Measurements from ENCODE around the gene PICK1.

Gene PICK1

DNA sequence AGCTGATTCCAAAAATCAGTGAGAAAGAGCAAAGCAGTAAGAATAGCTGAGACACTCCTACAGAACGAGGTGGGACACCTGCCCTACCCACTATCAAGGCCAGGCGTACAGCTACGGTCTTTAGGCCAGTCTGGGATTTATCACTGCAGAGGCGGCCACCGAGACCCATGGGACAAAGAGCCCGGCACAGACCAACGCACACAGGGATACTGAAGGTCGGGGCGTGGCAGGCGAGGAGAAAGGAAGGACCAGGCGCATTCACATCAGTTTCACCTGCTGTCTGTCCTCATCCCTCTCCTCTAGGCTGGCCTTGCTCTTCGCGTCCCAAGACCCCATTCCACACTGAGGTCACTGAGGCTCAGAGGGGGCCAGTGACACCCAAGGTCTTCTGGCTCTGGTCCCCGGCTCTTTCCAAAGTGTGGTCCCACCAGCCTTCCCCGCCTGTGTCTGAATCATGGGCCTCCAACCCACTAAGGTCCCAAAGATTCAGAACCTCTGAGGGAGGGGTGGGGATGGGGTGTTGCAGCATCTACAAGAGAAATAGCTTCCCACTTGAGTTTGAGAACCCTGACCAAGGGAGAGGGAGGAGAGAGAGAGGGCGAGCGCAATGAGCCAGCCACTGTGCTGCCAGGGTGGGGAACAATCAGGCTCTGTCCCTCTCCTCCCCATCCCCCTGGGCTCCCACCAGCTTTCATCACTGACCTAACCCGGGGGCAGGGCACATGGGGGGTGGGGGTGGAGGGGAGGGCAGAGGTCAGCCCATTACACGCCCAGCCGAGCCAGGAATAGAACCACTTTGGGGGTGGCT, 7.2 kb upstream of the PICK1 start:
- DNase-seq (ENCODE audit: low read depth, low spot score) = no peak

DNA sequence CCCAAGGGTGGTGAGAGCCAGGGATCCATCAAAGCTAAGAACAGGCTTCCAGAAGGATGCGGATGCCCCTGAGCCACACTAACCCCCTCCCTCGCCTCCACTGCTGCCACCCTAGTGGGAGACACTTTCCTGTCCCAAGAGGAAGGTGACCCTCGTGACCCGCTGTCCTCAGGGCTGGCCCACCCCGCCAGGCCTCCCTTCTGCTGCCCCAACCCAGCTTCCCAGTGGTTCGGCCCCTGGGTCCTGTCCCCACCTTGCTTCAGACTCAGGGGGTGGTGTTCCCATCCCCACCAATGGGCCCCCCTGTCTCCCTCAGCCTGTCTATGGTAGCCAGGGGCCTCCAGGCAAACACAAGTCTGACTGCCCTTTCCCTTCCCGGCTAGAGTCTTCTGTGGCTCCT, 6.5 kb upstream of the PICK1 start:
- no peak for DNase-seq (ENCODE audit: low read depth, low spot score)

DNA sequence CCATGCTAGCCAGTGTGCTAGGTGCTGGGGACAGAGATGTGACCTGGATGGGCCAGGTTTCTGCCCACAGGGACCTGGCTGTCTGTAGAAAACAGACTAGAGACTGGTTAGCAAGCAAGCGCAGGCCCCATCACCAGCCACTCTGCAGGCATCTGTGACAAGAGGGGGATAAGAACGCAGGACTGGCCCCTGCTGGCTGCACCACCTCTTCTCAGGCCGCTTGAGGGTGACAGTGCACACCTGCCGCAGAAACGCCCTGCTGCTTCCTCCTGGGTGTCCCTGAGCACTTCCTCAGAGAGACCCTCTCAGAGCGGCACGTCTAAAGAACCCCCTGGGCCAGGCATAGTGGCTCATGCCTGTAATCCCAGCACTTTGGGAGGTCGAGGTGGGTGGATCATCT, 5.9 kb upstream of the PICK1 start:
- no peak for DNase-seq (ENCODE audit: low read depth, low spot score)

DNA sequence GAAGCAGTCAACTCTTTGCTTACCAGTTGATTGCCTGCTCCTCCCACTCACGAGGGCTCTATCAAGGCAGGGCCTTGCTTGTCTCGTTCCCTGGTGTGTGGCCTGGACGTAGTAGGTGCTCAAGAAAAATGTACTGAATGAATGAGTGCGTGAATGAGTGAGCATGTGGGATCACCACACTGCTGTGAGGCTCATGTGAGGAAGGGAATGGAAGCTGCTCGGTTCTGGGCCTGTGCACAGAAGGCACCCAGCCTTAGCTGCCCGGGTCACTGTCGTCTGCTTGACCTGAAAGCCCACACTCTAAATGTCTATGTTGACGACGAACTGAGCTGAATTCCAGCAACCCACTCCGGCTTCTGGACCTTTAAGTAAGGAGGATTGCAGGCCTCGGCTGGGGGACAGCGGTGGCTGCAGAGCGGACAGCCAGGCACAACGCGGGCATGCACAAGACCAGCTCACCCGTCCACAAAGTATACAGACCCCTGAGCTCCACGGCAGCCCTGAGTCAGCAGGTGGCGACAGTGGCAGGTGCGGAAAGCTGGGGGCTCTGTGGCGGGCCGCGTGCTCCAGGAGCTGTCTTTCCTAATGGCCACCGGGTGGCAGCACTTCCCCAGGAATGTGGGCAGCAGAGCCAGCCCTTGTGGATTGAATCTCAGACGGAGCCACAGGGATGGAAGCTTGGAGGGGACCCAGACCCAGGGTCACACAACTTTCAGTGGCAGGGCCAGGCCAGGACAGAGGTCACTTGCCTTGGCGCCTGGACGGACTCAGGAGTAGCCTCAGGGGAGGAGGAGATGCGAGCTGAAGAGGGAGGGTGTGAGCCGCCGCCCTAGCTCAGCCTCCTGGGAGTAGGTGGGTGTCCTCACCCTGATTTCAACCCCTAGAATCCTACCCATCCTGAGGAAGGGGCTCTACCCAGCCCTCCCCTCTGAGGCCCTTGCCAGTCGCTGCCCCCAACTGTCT, 5.0 kb upstream of the PICK1 start:
- peak; percentile 67 for DNase-seq (ENCODE audit: low read depth, low spot score)

DNA sequence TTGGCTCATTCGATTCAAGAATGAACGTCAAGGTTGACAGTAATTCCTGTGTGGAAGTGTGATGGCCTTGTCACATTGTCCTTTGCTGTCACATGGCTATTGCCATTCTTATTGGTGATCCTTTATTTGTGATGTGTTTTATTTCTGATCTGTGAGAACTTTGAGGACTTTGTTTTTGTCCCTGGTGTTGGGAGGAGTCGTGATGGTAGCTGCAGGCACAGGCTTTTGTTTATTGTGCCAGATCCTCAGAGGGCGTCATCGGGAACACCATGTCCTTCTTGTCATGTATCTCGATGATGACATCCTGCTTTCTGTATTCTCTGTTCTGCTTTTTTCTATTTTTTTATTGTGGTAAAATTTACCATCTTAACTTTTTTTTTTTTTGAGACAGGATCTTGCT, 5.6 kb downstream of the PICK1 start:
- DNase-seq (ENCODE audit: low read depth, low spot score) = no peak

DNA sequence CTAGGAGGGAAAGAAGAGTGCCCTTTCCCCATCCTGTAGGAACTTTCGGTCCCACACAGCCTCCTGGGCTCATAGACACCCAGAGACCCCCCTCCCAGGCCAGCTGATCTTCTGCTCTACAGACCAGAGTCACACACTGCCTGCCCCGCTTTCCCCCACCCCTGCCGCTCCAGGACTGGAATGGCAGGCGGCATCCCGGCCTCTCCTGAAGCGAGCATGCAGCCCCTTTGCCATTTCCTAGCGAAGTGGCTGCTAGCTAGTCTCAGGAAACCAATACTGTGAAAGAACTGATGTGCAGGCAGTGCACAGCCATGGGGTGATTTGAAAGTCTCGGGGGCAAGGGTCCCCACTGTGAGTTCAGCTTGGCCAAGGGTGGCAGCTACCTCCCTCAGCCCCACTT, 8.3 kb downstream of the PICK1 start:
- DNase-seq (ENCODE audit: low read depth, low spot score) = no peak

DNA sequence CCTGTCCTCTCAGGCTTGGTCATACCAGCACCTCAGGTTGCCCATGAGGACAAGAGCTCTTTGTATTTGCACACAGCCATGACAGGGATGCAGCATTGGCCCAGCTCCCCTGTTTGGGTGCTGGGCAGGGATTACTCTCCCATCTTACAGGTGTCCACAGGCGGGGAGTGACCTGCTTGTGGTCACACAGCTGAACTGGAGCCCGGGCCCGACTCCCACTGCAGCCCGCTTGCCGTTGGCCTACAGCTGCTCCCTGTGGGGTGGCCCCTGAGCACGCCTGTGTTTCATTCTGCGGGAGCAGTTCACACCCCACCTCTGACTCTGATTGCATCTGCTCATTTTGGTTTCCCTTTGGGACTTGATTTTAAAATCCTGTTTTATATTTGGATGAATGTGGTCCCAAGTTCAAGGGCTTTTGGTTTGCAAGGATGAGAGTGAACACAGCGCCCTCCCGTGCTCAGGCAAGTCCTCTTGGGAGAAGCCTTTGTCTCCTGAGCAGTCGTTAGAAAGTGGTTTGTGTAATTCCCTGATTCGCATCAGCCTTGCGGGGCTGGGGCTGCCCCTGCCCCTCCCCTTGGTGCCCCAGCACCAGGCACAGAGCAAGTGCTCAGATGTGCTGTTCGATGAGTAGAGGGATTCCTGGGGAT, 9.3 kb downstream of the PICK1 start:
- DNase-seq (ENCODE audit: low read depth, low spot score) = no peak

DNA sequence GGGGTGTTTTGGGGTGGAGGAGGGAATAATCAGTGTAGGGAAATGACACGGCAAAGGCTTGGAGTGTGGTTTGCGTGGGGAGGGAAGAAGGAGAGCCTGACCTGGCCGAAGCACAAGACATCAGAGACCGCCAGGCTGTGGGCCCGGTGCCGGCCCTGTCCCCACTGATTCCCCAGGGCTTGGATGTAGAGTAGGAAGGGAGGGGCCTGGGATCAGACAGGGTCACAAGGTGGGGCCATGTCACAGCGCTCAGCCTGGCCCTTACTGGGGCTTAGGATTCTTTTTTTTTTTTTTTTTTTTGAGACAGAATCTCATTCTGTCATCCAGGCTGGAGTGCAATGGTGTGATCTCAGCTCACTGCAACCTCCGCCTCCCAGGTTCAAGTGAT, 9.8 kb downstream of the PICK1 start:
- no peak for DNase-seq (ENCODE audit: low read depth, low spot score)

DNA sequence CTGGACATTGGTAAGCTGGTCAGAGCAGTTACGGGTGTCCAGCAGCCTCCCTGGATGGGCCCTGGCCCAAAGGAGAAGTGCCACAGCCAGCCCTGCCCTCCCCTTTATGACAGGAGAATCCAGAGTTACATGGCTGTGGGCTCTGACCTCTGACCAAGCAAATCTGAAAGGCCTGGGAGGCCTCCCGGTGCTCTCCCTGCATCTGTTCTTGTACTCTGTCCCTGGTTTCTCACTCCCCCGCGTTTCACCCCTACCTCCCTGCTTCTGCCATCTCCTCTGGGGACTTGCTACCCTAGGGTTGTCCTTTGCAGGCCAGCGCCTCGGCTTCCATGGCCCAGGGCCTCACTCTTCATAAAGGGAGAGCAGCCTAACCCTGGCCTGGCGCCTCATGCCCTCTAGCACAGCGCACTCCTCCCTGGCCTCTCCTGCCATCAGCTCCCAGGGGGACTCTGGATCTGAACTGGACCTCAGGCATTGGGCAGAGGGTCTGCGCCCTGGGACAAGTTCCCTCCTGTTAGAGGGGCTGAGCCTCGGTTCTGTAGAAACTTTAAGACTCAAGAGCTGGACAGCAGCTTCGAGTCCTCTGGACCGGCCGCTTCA, 10.7 kb downstream of the PICK1 start:
- no peak for DNase-seq (ENCODE audit: low read depth, low spot score)

DNA sequence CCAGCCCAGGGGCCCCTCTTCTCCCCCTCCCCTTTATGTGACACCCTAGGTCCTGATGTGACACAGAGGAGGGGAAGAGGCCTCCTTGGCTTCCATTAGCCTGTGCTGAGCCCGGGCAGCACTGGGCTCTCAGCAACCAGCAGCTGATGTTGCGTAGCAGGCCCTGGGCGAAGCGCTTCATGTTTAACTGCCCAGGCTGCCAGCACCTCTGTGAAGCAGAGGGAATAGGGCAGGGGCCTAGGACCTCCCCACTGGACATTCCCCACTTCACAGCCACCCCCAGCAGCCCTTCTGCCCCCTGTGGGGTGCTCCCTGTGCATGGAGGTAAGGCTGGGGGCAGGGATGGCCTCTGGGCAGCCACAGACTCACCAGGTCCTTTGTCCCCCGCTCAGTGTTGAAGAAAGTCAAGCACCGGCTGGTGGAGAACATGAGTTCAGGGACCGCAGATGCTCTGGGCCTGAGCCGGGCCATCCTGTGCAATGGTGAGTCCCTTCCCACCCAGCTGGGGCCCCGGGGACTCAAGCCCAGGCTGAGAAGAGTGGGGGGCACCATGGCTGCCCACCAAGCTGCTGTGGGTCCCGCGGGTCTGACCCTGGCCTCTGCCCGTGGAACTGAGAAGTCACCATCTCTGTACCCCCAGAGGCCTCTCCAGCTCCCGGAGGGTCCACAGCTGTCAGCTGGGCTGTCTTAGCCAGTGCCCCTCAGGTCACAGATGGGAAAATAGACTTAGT, 11.6 kb downstream of the PICK1 start:
- no peak for DNase-seq (ENCODE audit: low read depth, low spot score)

DNA sequence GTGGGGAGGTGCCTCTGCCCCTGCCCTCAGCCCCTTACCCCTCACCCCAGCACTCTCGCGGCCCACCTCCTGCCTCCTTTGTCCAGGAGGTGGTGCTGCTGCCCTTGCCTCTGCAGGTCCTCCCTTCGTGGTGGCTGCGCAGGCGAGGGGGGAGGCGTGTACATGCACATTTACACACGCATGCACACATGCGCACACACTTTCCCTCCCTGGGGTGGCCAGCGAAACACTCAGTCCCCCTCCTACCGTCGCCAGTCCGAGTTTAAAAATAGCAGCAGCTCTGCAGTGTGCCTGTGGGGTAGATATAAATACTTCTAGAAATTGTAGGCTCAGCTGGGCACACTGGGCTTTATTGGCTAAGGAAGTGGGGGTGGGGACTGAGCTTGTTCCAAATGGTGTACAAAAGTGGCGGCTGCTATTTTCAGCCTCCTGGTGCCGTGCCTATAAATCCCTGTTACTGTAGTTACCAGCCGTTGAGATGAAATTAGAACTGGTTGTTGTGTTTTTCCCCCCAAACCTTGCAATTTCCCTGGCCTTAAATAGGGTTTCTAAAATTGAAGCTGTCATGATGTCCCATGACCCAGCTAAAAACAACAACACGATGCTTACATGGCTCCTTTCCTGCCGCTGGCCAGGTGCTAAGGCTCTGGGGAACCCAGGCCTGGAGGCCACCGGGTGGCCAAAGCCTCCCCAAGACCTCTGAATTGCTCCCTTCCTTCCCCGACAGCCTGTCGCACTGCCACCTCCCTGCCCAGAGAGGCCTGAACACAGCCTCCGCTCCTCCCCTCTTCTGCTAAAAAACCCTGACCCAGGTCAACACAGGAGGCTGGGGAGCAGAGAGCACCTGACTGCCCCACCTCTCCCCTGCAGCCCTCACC, 12.4 kb downstream of the PICK1 start:
- DNase-seq (ENCODE audit: low read depth, low spot score) = no peak

DNA sequence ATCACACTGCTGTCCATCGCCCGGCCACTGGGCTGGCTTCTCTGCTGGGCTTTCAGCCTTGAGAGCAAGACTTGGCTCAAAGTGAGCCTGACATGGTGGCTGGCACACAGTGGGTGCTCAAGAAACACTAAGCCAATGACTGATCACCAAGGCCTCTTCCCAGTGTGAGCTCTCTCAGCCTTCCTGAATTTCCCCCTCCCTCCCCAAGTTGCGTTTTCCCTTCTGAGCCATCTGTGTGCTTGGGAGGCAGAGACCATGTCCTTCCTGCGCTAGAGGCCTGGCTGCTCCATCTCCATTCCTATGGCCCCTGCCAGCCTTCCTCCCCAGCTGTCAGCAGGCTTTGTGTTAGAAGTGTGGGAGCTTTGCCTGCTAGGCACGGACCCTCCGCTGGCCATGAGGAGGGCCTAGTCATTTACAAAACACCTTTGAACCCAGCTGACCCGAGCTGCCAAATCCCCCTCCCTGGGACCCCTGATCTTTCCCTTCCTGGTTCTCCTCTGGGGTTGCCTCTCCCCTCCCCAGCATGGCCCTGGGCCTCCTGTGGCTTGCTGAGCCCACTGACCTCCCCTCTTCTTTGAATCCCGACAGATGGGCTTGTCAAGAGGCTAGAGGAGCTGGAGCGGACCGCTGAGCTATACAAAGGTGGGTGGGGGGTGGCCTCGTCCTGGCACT, 13.2 kb downstream of the PICK1 start:
- DNase-seq (ENCODE audit: low read depth, low spot score) = no peak

DNA sequence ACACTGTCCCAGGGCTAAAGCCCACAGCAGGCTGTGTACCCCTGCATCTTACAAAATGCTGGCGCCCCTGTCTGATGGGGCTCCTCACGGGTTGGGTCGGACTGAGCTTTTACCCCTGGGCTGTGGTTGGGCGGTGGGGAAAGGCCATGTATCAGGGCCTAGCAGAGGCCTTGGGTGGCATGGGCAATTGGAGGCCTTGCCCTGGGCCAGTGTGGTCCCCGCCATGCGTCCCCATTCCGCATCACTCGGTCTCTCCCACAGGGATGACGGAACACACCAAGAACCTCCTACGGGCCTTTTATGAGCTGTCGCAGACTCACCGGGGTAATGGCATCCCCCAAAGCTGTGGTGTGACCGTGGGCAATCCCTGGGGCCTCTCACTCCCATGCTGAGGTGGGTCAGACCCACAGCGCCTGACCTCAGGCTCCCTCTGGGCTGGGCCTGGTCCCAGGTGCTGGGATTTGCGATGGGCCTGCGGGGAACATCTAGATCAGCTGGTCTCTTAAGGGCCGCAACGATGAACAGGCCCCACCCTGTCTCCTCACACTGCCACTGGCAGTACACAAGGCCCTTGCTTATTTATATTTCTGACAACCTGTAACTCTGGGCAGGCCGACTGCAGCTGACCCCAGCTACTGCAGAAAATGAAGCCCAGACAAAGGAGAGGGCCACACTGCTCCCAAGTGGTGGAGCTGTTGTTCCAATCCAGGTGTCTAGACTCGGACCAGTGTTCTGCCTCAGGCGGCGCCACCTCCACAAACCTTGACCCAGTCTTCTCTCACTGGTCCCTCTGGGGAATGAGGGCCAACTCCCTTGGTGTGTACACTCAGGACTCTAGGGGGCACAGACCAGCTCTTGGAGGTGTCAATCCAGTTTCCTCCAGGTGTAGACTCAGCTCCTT, 14.5 kb downstream of the PICK1 start:
- no peak for DNase-seq (ENCODE audit: low read depth, low spot score)

DNA sequence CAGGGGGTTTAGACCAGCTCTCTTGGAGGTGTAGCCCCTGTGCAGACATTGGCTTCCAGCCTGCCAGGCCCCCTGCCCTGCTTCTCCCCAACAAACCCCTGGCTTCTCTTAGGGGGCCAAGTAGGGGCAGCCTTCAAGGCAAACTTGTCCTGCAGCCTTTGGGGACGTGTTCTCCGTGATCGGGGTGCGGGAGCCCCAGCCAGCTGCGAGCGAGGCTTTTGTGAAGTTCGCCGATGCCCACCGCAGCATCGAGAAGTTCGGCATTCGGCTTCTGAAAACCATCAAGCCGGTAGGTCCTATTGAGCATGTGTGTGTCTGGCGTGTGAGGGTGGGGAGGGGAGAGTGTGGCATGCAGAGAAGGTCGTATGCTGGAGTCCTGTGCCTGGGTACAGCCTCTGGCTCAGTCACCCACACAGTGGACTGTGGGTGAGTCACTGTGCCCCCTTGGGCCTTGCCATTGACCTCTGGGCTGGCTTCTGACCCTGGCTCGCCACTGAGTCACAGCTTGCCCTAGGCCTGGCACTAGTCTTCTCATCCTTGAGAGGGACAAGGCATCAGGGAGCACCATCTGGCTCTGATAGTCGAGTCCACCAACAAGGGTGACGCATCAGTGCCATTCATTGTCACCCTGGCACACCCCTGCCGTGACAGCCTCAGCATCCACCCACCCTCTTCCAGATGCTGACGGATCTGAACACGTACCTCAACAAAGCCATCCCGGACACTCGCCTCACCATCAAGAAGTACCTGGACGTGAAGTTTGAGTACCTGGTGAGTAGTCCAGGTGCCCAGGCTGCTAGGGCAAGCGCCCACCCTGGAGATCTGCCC, 15.3 kb downstream of the PICK1 start:
- DNase-seq (ENCODE audit: low read depth, low spot score) = no peak

DNA sequence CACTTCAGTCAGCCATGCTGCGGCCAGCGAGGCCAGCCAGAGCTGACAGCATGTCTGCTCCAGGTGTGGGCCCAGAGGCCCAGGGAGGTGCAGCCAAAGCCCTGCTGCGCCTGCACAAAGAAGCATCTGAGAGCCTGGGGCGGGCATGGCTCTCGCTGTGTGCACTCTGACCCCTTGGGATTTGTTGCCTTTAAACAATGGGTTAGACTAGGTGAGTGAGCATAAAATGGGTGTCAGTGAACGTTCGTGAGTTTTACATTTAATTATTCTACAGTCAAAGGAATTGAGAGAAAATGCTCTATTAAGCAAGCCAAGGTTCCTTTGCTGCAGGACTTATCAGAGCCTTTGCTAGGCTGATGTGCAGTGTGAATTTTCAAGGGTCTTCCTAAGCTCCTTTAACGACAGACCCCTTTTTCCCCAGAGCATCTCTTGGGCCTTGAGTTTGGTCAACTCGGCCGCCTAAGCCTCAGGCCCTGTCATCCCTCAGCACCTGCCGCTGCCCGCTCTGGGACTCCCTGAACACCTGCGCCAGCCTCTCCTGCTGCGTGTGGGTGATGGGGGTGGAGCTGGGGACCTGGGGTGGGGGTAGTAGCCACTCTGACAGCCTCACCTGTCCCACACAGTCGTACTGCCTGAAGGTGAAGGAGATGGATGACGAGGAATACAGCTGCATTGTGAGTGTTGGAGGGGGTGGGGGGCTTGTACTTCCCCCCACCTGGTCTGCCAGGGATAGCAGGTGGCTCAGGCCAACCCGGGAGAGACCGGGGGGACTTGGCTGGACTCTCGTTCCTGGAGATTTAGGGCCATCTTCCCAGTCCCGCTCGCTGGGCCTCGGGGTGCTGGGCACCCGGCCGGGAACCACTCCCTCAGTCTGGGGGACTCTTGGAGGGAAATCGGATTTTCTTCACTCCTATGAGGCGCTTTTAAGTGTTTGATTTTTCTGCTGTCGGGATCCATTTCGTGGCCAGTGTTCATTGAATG, 16.2 kb downstream of the PICK1 start:
- no peak for DNase-seq (ENCODE audit: low read depth, low spot score)

All from iPS DF 19.7 (cell line).